AG04450 (cell line): ENCODE results near the gene SNX32. TPM values are rescaled to one million over a fixed set of nuclear protein-coding genes. Genes with fewer than 3 reads are reported as not detected.
A peak's percentile ranks its signal among the peaks of the same experiment; 100 is the strongest.

ENCODE experiments used
- CTCF ChIA-PET: fragments of 300-600, 350-600 bp; formaldehyde crosslinking; extraction: SDS; loops from one replicate; lab custom pipeline; 2022; ENCODE audit warnings: antibody characterized with exemption, inconsistent platforms; lab: Charles Lee
- POLR2A ChIA-PET: fragments of 350-600 bp; formaldehyde crosslinking; extraction: SDS; loops from one replicate; lab custom pipeline; 2021; ENCODE audit warnings: antibody characterized with exemption, inconsistent platforms; lab: Yijun Ruan, JAX
- DNase-seq: peaks from one replicate; pipeline ENCODE4 v3.0.0-alpha.2; 2011; ENCODE audit warnings: low read depth, low spot score
- H3K27ac ChIP-seq: one replicate; pipeline ENCODE4 v1.5.1; 2012; ENCODE audit warnings: low read depth, low read length, control low read depth
- H3K27me3 ChIP-seq: one replicate; pipeline ENCODE4 v1.6.0; 2012; ENCODE audit warnings: low read length; ENCODE audit not compliant: control insufficient read depth, insufficient read depth
- H3K4me3 ChIP-seq: 2 replicates; pipeline ENCODE4 v1.5.1; 2011; ENCODE audit warnings: mild to moderate bottlenecking, low read depth, low read length, control low read depth
- H3K9me3 ChIP-seq: 2 replicates; pipeline ENCODE4 v1.5.1; 2012; ENCODE audit warnings: low read length; ENCODE audit not compliant: control insufficient read depth, insufficient read depth
- polyA plus RNA-seq: library from polyadenylated mRNA; depleted of rRNA; stranded (reverse); fragments of >200 nt; gene quantifications from 2 replicates; pipeline ENCODE4 v1.2.3, GENCODE V29; 2011
- TF ChIP-seq, protein P1 (sequence below): IDR thresholded peaks from 2 replicates; pipeline ENCODE4 v1.5.1; 2011; ENCODE audit warnings: low read depth, low read length, control low read depth, inconsistent platforms

The SNX32 gene
- polyA plus RNA-seq, 1 experiment: 0.30 TPM

DNA sequence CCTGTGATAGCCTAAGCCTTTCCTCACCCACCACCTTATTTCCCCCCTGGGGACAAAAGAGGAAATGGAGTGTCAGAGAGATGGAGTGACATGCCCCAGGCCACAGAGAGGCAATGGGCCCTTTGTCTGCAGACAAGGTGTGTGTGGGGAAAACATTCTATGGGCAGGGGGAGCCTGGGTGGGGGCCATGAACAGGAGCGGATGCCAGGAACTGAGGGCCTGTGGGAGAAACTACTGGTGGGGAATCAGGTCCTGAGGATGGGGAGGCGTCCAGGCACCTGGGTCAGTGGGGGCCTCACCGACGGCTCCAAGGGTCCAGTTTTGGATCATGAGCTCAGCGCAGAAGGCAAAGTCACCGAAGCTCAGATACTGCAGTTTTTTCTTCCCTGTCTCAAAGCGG lies 51.5 kb downstream of the SNX32 start:
- Histone ChIP-seq H3K27ac (no peak overlapping the region), H3K9me3 (no peaks in the 10 kb centered on the region), H3K27me3 (no peaks in the 10 kb centered on the region), H3K4me3 (no peak overlapping the region)
- DNase-seq: no peak
- CTCF ChIA-PET: interaction anchor here (0.6 to 8.9 kb wide), 41 partner anchors 11 to 222 kb away, joined by 3 to 157 read pairs (median 6); partner anchors contain the start of genes EFEMP2, KAT5, MUS81 and SART1
- TF ChIP-seq, protein P1, sequence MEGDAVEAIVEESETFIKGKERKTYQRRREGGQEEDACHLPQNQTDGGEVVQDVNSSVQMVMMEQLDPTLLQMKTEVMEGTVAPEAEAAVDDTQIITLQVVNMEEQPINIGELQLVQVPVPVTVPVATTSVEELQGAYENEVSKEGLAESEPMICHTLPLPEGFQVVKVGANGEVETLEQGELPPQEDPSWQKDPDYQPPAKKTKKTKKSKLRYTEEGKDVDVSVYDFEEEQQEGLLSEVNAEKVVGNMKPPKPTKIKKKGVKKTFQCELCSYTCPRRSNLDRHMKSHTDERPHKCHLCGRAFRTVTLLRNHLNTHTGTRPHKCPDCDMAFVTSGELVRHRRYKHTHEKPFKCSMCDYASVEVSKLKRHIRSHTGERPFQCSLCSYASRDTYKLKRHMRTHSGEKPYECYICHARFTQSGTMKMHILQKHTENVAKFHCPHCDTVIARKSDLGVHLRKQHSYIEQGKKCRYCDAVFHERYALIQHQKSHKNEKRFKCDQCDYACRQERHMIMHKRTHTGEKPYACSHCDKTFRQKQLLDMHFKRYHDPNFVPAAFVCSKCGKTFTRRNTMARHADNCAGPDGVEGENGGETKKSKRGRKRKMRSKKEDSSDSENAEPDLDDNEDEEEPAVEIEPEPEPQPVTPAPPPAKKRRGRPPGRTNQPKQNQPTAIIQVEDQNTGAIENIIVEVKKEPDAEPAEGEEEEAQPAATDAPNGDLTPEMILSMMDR: no peak
- POLR2A ChIA-PET: interaction anchor here (0.6 to 1.7 kb wide), 7 partner anchors 15 to 248 kb away, joined by 3 to 8 read pairs (median 6); partner anchors contain the start of genes CFL1, MUS81 and SIPA1

DNA sequence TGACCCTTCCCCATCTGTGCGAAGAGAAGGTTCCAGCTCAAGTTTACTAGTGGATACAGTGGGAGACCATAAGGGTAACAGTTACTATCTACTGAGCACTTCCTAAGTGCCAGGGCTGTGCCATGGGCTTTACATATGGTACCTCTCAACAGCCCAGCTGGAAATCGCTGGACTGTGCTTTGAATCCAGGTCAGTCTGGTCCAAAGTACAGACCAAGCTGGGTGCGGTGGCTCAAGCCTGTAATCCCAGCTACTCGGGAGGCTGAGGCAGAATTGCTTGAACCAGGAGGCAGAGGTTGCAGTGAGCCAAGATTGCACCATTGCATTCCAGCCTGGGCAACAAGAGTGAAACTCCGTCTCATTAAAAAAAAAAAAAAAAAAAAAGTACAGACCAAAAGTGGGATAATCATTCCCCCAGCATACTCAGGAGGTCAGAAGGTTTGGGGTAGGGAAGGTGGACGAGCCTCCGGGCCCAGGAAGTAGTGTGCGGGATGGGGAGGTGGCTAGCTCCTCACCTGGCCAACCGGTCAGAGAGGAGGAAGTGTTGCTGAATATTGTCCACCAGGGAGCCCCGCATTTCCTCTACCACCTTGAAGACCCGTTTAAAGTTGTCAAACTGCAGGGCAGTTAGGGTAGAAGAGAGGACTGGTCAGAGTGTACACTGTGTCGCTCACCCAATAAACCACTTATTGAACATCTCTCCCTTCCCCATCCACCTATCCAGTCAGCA lies 52.2 kb downstream of the SNX32 start:
- DNase-seq: no peak
- Histone ChIP-seq H3K4me3 (no peak overlapping the region), H3K9me3 (no peaks in the 10 kb centered on the region), H3K27ac (no peak overlapping the region), H3K27me3 (no peaks in the 10 kb centered on the region)
- TF ChIP-seq, protein P1: no peak
- ChIA-PET POLR2A (interaction anchor here (0.7 to 1.7 kb wide), 2 partner anchors 16 to 28 kb away, joined by 7 to 8 read pairs; partner anchors contain the start of gene CFL1), CTCF (interaction anchor here (0.7 to 8.9 kb wide), 20 partner anchors 12 to 182 kb away, joined by 3 to 157 read pairs (median 8); partner anchors contain the start of genes EFEMP2, MUS81 and SF3B2)

DNA sequence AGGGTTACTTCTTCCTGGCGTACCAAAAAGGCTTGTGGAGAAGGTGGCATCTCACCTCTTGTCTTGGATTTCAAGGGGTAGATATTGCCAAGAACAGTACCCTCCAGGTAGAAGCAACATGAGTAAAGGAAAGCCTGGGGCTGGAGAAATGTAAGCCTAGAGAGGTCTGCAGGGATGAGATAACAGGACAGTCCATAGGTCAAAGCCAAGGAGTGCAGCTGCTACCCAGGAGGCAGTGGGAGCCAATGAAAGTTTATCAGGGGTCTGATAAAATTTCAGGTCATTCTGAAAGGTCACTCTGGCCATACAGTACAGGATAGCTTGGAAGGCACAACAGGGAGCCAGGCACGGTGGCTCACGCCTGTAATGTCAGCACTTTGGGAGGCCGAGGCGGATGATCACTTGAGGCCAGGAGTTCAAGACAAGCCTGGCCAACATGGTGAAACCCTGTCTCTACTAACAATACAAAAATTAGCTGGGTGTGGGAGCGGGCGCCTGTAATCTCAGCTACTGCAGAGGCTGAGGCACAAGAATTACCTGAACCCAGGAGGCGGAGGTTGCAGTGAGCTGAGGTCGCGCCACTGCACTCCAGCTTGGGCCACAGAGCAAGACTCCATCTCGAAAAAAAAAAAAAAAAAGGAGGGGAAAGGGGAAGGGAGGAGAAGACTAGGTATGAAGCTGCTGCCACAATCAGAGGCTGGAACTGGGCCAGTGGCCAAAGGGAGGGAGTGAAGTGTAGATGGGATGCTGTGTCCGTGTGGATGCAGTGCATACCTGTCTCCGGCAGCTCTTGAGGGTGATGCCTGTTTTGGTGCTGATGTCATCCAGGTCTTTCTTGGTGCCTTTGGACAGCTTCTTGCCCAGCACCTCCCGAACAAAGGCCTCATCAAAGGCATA lies 53.3 kb downstream of the SNX32 start:
- DNase-seq: no peak
- Histone ChIP-seq H3K4me3 (peak overlapping the region; percentile 90), H3K27ac (peak overlapping the region; percentile 81), H3K9me3 (no peaks in the 10 kb centered on the region), H3K27me3 (no peaks in the 10 kb centered on the region)
- TF ChIP-seq, protein P1: no peak
- CTCF ChIA-PET: interaction anchor here (0.7 to 8.9 kb wide), 10 partner anchors 8 to 158 kb away, joined by 3 to 157 read pairs (median 17); partner anchors contain the start of genes CFL1, CTSW, FOSL1 and MUS81
- POLR2A ChIA-PET: interaction anchor here (0.5 to 7.3 kb wide), 4 partner anchors 28 to 272 kb away, joined by 3 to 124 read pairs (median 35); partner anchors contain the start of genes CFL1 and MUS81

DNA sequence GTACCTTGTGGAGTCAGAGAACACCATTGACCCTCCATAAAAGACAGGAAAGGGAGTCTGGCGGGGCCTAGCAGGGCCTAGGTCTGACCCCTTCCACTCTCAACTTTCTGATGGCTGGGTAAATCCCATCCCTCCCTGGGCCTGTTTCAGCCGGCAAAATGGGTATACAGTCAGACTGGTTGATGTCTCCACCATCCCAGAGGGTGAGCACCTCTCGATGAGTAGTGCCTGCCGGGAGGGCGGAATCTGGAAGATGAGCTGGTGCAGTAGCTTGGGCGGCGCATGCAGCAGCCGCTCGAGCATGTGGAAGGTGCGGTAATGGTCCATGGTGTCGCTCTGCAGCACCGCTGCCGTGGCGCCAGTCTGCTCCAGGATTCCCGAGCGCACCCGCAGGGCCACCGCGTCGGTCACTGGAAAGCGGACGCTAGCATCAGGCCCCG lies 54.0 kb downstream of the SNX32 start:
- Histone ChIP-seq H3K27ac (peak overlapping the region; percentile 81), H3K4me3 (peak overlapping the region; percentile 90), H3K9me3 (no peaks in the 10 kb centered on the region), H3K27me3 (no peaks in the 10 kb centered on the region)
- ChIA-PET POLR2A (interaction anchor here (0.6 to 7.3 kb wide), 17 partner anchors 10 to 273 kb away, joined by 3 to 153 read pairs (median 7); partner anchors contain the start of genes BANF1, CFL1, EIF1AD and FOSL1), CTCF (interaction anchor here (0.6 to 8.9 kb wide), 64 partner anchors 9 to 1299 kb away, joined by 3 to 157 read pairs (median 6); partner anchors contain the start of genes CFL1, CTSW, FOSL1 and KAT5)
- no peak for DNase-seq
- TF ChIP-seq, protein P1: no peak
